GM18526 (cell line): Measurements from ENCODE around the gene VIPR1.

ENCODE experiments used
- POLR2A ChIP-seq: IDR thresholded peaks from 3 replicates; pipeline ENCODE4 v1.6.1; 2011; ENCODE audit not compliant: insufficient read length; ENCODE audit errors: extremely low read depth

The VIPR1 gene

GRCh38 chr3:42502429-42503250 is at the start of gene VIPR1:
Gene VIPR1 (plus strand): TSS chr3:42502643. CDS start chr3:42502736, 93 bp downstream.
- no peak for TF ChIP-seq POLR2A

GRCh38 chr3:42456211-42456610 is 46.2 kb upstream of the VIPR1 start:
- no peak for TF ChIP-seq POLR2A

- TF ChIP-seq POLR2A, result no peak
Measured at GRCh38 chr3:42459151-42459550, 43.3 kb upstream of the VIPR1 start.

- no peak for TF ChIP-seq POLR2A
Measured at GRCh38 chr3:42461762-42462161, 40.7 kb upstream of the VIPR1 start.

GRCh38 chr3:42463093-42463492 is 39.4 kb upstream of the VIPR1 start:
- TF ChIP-seq POLR2A, result no peak

- no peak for TF ChIP-seq POLR2A
Measured at GRCh38 chr3:42468111-42468510, 34.3 kb upstream of the VIPR1 start.

- TF ChIP-seq POLR2A, result no peak
Measured at GRCh38 chr3:42472555-42472954, 29.9 kb upstream of the VIPR1 start.

GRCh38 chr3:42473083-42473932 is 29.1 kb upstream of the VIPR1 start:
- no peak for TF ChIP-seq POLR2A

- TF ChIP-seq POLR2A, result no peak
Measured at GRCh38 chr3:42476225-42477125, 26.0 kb upstream of the VIPR1 start.

GRCh38 chr3:42477696-42478095 is 24.7 kb upstream of the VIPR1 start:
- TF ChIP-seq POLR2A, result no peak

- no peak for TF ChIP-seq POLR2A
Measured at GRCh38 chr3:42478830-42479229, 23.6 kb upstream of the VIPR1 start.

- TF ChIP-seq POLR2A, result no peak
Measured at GRCh38 chr3:42486814-42487565, 15.5 kb upstream of the VIPR1 start.

GRCh38 chr3:42488687-42489086 is 13.8 kb upstream of the VIPR1 start:
- TF ChIP-seq POLR2A, result no peak

- no peak for TF ChIP-seq POLR2A
Measured at GRCh38 chr3:42489116-42489936, 13.1 kb upstream of the VIPR1 start.

GRCh38 chr3:42489937-42490227 is 12.6 kb upstream of the VIPR1 start:
- no peak for TF ChIP-seq POLR2A
